ENCODE data around the gene SVEP1. TPM values are rescaled to one million over a fixed set of nuclear protein-coding genes. Genes with fewer than 3 reads are reported as not detected.

The SVEP1 gene
- total and polyA plus RNA-seq, 7 donors: 0.78 to 16.3 (median 5.5) TPM

DNA sequence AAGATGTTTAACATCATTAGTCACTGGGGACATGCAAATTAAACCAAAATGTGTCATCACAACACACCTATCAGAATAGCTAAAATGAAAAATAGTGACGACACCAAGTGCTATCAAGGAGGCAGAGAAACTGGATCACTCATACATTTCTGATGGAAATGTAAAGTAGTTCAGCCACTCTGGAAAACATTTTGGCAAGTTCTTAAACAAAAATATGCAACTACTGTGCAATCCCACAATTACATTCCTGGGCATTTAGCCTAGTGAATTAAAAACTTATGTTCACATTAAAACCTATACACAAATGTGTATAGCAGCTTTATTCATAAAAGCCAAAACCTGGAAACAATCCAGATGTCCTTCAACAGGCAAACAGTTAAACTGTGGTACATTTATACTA, 53.1 kb downstream of the SVEP1 start:
- no peaks in the 10 kb centered on the region for H3K27me3 ChIP-seq (ENCODE audit: insufficient read depth in 3 of 3, low read length in 2 of 3)
- no peaks in the 10 kb centered on the region for H3K4me1 ChIP-seq
- H3K9me3 ChIP-seq: no peaks in the 10 kb centered on the region
- H3K4me3 ChIP-seq: no peak overlapping the region
- H3K27ac ChIP-seq: no peak overlapping the region
- intact Hi-C loops (cut with DNase I): no loop called here
- WGBS, 3 donors: 42 to 62% (median 45%) methylated on average over 1 of the region's 1 CpG
- no peak for DNase-seq
- H3K36me3 ChIP-seq (ENCODE audit: insufficient read depth in 1 of 2, low read depth in 1 of 2): no peaks in the 10 kb centered on the region
- no peak for TF ChIP-seq CTCF (IDR thresholded peaks at IDR 0.05)
- ATAC-seq: no peak

- intact Hi-C loops (cut with DNase I): no loop called here
- no peak for TF ChIP-seq CTCF (IDR thresholded peaks at IDR 0.05)
- Histone ChIP-seq H3K4me1 (no peaks in the 10 kb centered on the region), H3K27me3 (ENCODE audit: insufficient read depth in 3 of 3, low read length in 2 of 3) (no peaks in the 10 kb centered on the region), H3K4me3 (no peak overlapping the region), H3K9me3 (no peaks in the 10 kb centered on the region), H3K27ac (no peak overlapping the region), H3K36me3 (ENCODE audit: insufficient read depth in 1 of 2, low read depth in 1 of 2) (no peaks in the 10 kb centered on the region)
- DNase-seq (no peak), ATAC-seq (no peak)
- 42 to 56% (median 45%) methylated on average over 2 of the region's 2 CpGs for WGBS, 3 donors
Observed at GRCh38 chr9:110521206-110521605, 58.3 kb downstream of the SVEP1 start.

DNA sequence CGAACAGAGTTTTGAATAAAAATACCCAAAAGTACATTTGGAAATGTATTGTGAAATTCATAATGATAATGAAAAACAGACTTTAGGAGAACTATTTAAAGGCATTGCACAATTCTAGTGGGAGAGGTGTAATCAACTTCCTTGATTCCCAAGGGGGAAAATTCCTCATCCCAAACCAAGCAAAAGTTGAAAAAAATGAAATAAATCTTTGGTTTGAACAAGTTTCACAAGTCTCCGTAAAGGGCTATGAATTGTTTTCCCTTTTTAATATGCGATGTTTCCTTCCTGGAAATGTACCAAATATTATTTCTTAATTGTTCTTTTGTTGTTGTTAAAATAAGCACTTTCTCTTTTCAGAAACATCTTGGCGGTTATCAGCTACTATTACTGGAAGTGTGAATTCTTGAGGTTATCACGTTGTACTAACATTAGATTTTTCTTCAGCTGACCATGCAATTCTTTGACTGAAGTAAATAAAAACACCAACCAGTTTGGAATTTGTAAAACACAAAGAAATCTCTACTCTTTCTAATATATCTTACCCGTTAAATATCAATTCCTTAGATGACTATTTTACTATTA, 59.3 kb downstream of the SVEP1 start:
- Histone ChIP-seq H3K9me3 (no peaks in the 10 kb centered on the region), H3K27me3 (ENCODE audit: insufficient read depth in 3 of 3, low read length in 2 of 3) (no peaks in the 10 kb centered on the region), H3K36me3 (ENCODE audit: insufficient read depth in 1 of 2, low read depth in 1 of 2) (no peaks in the 10 kb centered on the region), H3K4me3 (no peak overlapping the region), H3K27ac (no peak overlapping the region), H3K4me1 (no peaks in the 10 kb centered on the region)
- 59 to 63% (median 62%) methylated on average over 6 of the region's 6 CpGs for WGBS, 3 donors
- intact Hi-C loops (cut with DNase I): no loop called here
- DNase-seq (no peak), ATAC-seq (peak in 2 of 4 donors; percentile 44 to 56)
- no peak for TF ChIP-seq CTCF (IDR thresholded peaks at IDR 0.05)

GRCh38 chr9:110517483-110517882, 62.1 kb downstream of the SVEP1 start:
- Histone ChIP-seq H3K27me3 (ENCODE audit: insufficient read depth in 3 of 3, low read length in 2 of 3) (no peaks in the 10 kb centered on the region), H3K4me3 (no peak overlapping the region), H3K27ac (no peak overlapping the region), H3K9me3 (no peaks in the 10 kb centered on the region), H3K4me1 (no peaks in the 10 kb centered on the region), H3K36me3 (ENCODE audit: insufficient read depth in 1 of 2, low read depth in 1 of 2) (no peaks in the 10 kb centered on the region)
- intact Hi-C loops (cut with DNase I): no loop called here
- no peak for TF ChIP-seq CTCF (IDR thresholded peaks at IDR 0.05)
- ATAC-seq (no peak), DNase-seq (no peak)
- 90 to 91% (median 91%) methylated on average over 5 of the region's 5 CpGs for WGBS, 3 donors

DNA sequence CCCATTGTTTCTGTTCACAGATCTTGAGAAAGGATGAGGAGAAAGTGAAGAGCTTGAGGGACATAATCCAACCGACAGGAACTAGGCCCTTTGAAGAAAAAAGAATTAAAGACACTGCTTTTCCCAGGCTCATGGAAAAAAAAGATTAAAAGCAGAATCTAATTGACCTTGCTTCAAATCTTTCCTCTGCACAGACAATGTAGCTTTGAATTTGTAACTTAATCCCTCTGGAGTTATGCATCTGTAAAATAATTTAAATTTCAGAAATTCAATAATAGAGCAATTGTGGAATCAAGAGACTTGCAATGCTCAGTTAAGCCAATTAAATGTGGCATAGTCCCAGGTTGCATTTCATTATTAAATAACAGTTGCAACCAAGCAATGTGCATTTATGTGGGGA, 64.6 kb downstream of the SVEP1 start:
- 29 to 42% (median 32%) methylated on average over 1 of the region's 1 CpG for WGBS, 3 donors
- intact Hi-C loops (cut with DNase I): no loop called here
- TF ChIP-seq CTCF (IDR thresholded peaks at IDR 0.05): no peak
- H3K27me3 ChIP-seq (ENCODE audit: insufficient read depth in 3 of 3, low read length in 2 of 3): no peaks in the 10 kb centered on the region
- no peak overlapping the region for H3K4me3 ChIP-seq
- no peaks in the 10 kb centered on the region for H3K9me3 ChIP-seq
- H3K27ac ChIP-seq: no peak overlapping the region
- no peak for ATAC-seq
- no peaks in the 10 kb centered on the region for H3K4me1 ChIP-seq
- H3K36me3 ChIP-seq (ENCODE audit: insufficient read depth in 1 of 2, low read depth in 1 of 2): no peaks in the 10 kb centered on the region
- DNase-seq: no peak
